Tibial artery (tissue), 4 donors: Measurements from ENCODE around the gene FBXL17.

ENCODE experiments used
- DNase-seq, 2 donors: peaks; one replicate each; pipeline ENCODE4 v3.0.0-alpha.2; 2019
- H3K27ac ChIP-seq, 2 donors: fragments of 200-600 bp; sonication (generic) in 1 of 2; 1 replicate in 1 of 2; 2 replicates in 1 of 2; pipeline ENCODE4 v1.5.1; 2018 to 2019; ENCODE audit warnings: mild to moderate bottlenecking in 1 of 2
- H3K27me3 ChIP-seq, 2 donors: fragments of 200-600 bp; sonication (generic) in 1 of 2; one replicate each; pipeline versions ENCODE4 v1.5.1 to v1.6.0; 2016 to 2019
- H3K36me3 ChIP-seq, 3 donors: fragments of 200-600 bp; sonication (generic) in 2 of 3; one replicate each; pipeline ENCODE4 v1.5.1; 2016 to 2019; ENCODE audit warnings: mild to moderate bottlenecking in 2 of 3
- H3K4me1 ChIP-seq, 4 donors: fragments of 200-600 bp; sonication (generic) in 2 of 4; 1 replicate in 3 of 4; 2 replicates in 1 of 4; pipeline ENCODE4 v1.5.1; 2016 to 2019
- H3K4me3 ChIP-seq, 2 donors: fragments of 200-600 bp; sonication (generic) in 1 of 2; 1 replicate in 1 of 2; 2 replicates in 1 of 2; pipeline ENCODE4 v1.5.1; 2018 to 2019; ENCODE audit warnings: mild to moderate bottlenecking in 2 of 2
- H3K9me3 ChIP-seq, 3 donors: fragments of 200-600 bp; sonication (generic) in 1 of 3; one replicate each; pipeline ENCODE4 v1.5.1; 2016 to 2019
- CTCF ChIP-seq, 2 experiments: fragments of 200-600 bp in 1 of 2; fragments of 450-650 bp in 1 of 2; IDR thresholded peaks; one replicate each; pipeline ENCODE4 v1.5.1; 2017 to 2019; ENCODE audit warnings: antibody characterized with exemption in 2 of 2, mild to moderate bottlenecking in 1 of 2, moderate library complexity in 1 of 2
- intact Hi-C: fragments of 100-400 bp; cut with DNase I; formaldehyde crosslinking; loops from one replicate; pipeline ENCODE4 v1.15.0; 2023; ENCODE audit warnings: low total_unique reads

FBXL17 gene

GRCh38 chr5:108149369-108149768 is 232.5 kb downstream of the FBXL17 start:
- H3K9me3 ChIP-seq = no peaks in the 10 kb centered on the region
- TF ChIP-seq CTCF (IDR thresholded peaks at IDR 0.05) = no peak

GRCh38 chr5:108148715-108149139 is 233.2 kb downstream of the FBXL17 start:
- peaks cover 0 to 25% (median 0%) of the 10 kb centered on the region in 4 donors for H3K4me1 ChIP-seq
- TF ChIP-seq CTCF (IDR thresholded peaks at IDR 0.05) = peak; percentile 13 to 28
- H3K36me3 ChIP-seq = no peaks in the 10 kb centered on the region
- intact Hi-C loops = no loop called here
- H3K27me3 ChIP-seq = no peaks in the 10 kb centered on the region
- no peak overlapping the region for H3K4me3 ChIP-seq
- DNase-seq = no peak
- H3K27ac ChIP-seq = no peak overlapping the region
- H3K9me3 ChIP-seq = no peaks in the 10 kb centered on the region

More at GRCh38 chr5:108149369-108149768, 232.5 kb downstream of the FBXL17 start:
- peaks cover 0 to 19% (median 0%) of the 10 kb centered on the region in 4 donors for H3K4me1 ChIP-seq
- intact Hi-C loops = no loop called here
- DNase-seq = no peak
- no peak overlapping the region for H3K4me3 ChIP-seq
- H3K36me3 ChIP-seq = no peaks in the 10 kb centered on the region
- H3K27ac ChIP-seq = no peak overlapping the region
- H3K27me3 ChIP-seq = no peaks in the 10 kb centered on the region

GRCh38 chr5:108146222-108146621 is 235.7 kb downstream of the FBXL17 start:
- no peak for DNase-seq
- intact Hi-C loops = no loop called here
- H3K4me1 ChIP-seq = peaks cover 0 to 31% (median 0%) of the 10 kb centered on the region in 4 donors
- no peak overlapping the region for H3K27ac ChIP-seq
- H3K4me3 ChIP-seq = no peak overlapping the region
- TF ChIP-seq CTCF (IDR thresholded peaks at IDR 0.05) = no peak
- H3K9me3 ChIP-seq = no peaks in the 10 kb centered on the region
- no peaks in the 10 kb centered on the region for H3K27me3 ChIP-seq
- H3K36me3 ChIP-seq = no peaks in the 10 kb centered on the region

GRCh38 chr5:108145351-108145750 is 236.5 kb downstream of the FBXL17 start:
- Histone ChIP-seq H3K4me3 (no peak overlapping the region), H3K9me3 (no peaks in the 10 kb centered on the region), H3K27me3 (no peaks in the 10 kb centered on the region), H3K27ac (no peak overlapping the region), H3K36me3 (no peaks in the 10 kb centered on the region), H3K4me1 (peaks cover 0 to 31% (median 0%) of the 10 kb centered on the region in 4 donors)
- no peak for TF ChIP-seq CTCF (IDR thresholded peaks at IDR 0.05)
- no peak for DNase-seq
- intact Hi-C loops = no loop called here

- peaks cover 0 to 34% (median 2%) of the 10 kb centered on the region in 4 donors for H3K4me1 ChIP-seq
- H3K9me3 ChIP-seq = no peaks in the 10 kb centered on the region
- DNase-seq = no peak
- H3K27ac ChIP-seq = no peak overlapping the region
- intact Hi-C loops = no loop called here
- H3K27me3 ChIP-seq = no peaks in the 10 kb centered on the region
- TF ChIP-seq CTCF (IDR thresholded peaks at IDR 0.05) = no peak
- H3K4me3 ChIP-seq = no peak overlapping the region
- no peaks in the 10 kb centered on the region for H3K36me3 ChIP-seq
Measured at GRCh38 chr5:108144332-108144731, 237.6 kb downstream of the FBXL17 start.

- intact Hi-C loops = no loop called here
- TF ChIP-seq CTCF (IDR thresholded peaks at IDR 0.05) = no peak
- H3K27ac ChIP-seq = no peak overlapping the region
Measured at GRCh38 chr5:108143581-108143980, 238.3 kb downstream of the FBXL17 start.

More at GRCh38 chr5:108143581-108143980, 238.3 kb downstream of the FBXL17 start:
- H3K36me3 ChIP-seq = no peaks in the 10 kb centered on the region
- H3K27me3 ChIP-seq = no peaks in the 10 kb centered on the region
- no peaks in the 10 kb centered on the region for H3K9me3 ChIP-seq
- H3K4me1 ChIP-seq = peaks cover 0 to 40% (median 3%) of the 10 kb centered on the region in 4 donors
- no peak for DNase-seq
- H3K4me3 ChIP-seq = no peak overlapping the region
